ENCODE results near the gene ATF4. TPM values are rescaled to one million over a fixed set of nuclear protein-coding genes. Genes with fewer than 3 reads are reported as not detected.

ATF4 gene
- polyA plus RNA-seq, 3 donors = 454 to 688 (median 547) TPM

- 95 to 97% (median 96%) methylated on average over 70 of the region's 70 CpGs for WGBS, 3 donors
- no peak overlapping the region for H3K27ac ChIP-seq (ENCODE audit: low read depth, low read length)
These were observed 32.4 kb upstream of the ATF4 start for GRCh38 chr22:39487826-39488520.

- 92 to 95% (median 95%) methylated on average over 27 to 39 of the region's 39 CpGs for WGBS, 3 donors
These were observed 31.7 kb upstream of the ATF4 start for GRCh38 chr22:39488563-39489083.

GRCh38 chr22:39489094-39490068 is 31.0 kb upstream of the ATF4 start:
- WGBS, 3 donors = 77 to 83% (median 82%) methylated on average over 17 of the region's 17 CpGs
- no peak overlapping the region for H3K27ac ChIP-seq (ENCODE audit: low read depth, low read length)

More at GRCh38 chr22:39488563-39489083, 31.7 kb upstream of the ATF4 start:
- H3K27ac ChIP-seq (ENCODE audit: low read depth, low read length) = no peak overlapping the region

GRCh38 chr22:39490135-39490798 is 30.1 kb upstream of the ATF4 start:
- no peak overlapping the region for H3K27ac ChIP-seq (ENCODE audit: low read depth, low read length)
- 38 to 55% (median 45%) methylated on average over 13 of the region's 13 CpGs for WGBS, 3 donors

GRCh38 chr22:39490966-39491680 is 29.2 kb upstream of the ATF4 start:
- 74 to 84% (median 82%) methylated on average over 9 of the region's 9 CpGs for WGBS, 3 donors
- H3K27ac ChIP-seq (ENCODE audit: low read depth, low read length) = no peak overlapping the region

GRCh38 chr22:39491696-39492095 is 28.7 kb upstream of the ATF4 start:
- no peak overlapping the region for H3K27ac ChIP-seq (ENCODE audit: low read depth, low read length)
- WGBS, 3 donors = 83 to 90% (median 85%) methylated on average over 6 of the region's 6 CpGs

- 64 to 75% (median 66%) methylated on average over 3 of the region's 3 CpGs for WGBS, 3 donors
- H3K27ac ChIP-seq (ENCODE audit: low read depth, low read length) = no peak overlapping the region
These were observed 28.2 kb upstream of the ATF4 start for GRCh38 chr22:39492186-39492585.

GRCh38 chr22:39493759-39494158 is 26.6 kb upstream of the ATF4 start:
- H3K27ac ChIP-seq (ENCODE audit: low read depth, low read length) = no peak overlapping the region
- 51 to 69% (median 63%) methylated on average over 4 of the region's 4 CpGs for WGBS, 3 donors

GRCh38 chr22:39494471-39495120 is 25.8 kb upstream of the ATF4 start:
- H3K27ac ChIP-seq (ENCODE audit: low read depth, low read length) = no peak overlapping the region
- WGBS, 3 donors = 69 to 79% (median 76%) methylated on average over 10 of the region's 10 CpGs

- no peak overlapping the region for H3K27ac ChIP-seq (ENCODE audit: low read depth, low read length)
- 33 to 42% (median 40%) methylated on average over 13 of the region's 13 CpGs for WGBS, 3 donors
These were observed 24.1 kb upstream of the ATF4 start for GRCh38 chr22:39496131-39496838.

GRCh38 chr22:39497429-39497828 is 22.9 kb upstream of the ATF4 start:
- no peak overlapping the region for H3K27ac ChIP-seq (ENCODE audit: low read depth, low read length)
- WGBS, 3 donors = 72 to 81% (median 76%) methylated on average over 8 of the region's 8 CpGs

- WGBS, 3 donors = 50 to 55% (median 51%) methylated on average over 2 of the region's 2 CpGs
- no peak overlapping the region for H3K27ac ChIP-seq (ENCODE audit: low read depth, low read length)
These were observed 22.0 kb upstream of the ATF4 start for GRCh38 chr22:39498368-39498767.

- 47 to 60% (median 53%) methylated on average over 2 to 3 of the region's 3 CpGs for WGBS, 3 donors
- H3K27ac ChIP-seq (ENCODE audit: low read depth, low read length) = no peak overlapping the region
These were observed 21.6 kb upstream of the ATF4 start for GRCh38 chr22:39498802-39499201.

- H3K27ac ChIP-seq (ENCODE audit: low read depth, low read length) = no peak overlapping the region
- WGBS, 3 donors = 81 to 89% (median 83%) methylated on average over 6 of the region's 6 CpGs
These were observed 20.3 kb upstream of the ATF4 start for GRCh38 chr22:39500101-39500500.

- 16 to 35% (median 34%) methylated on average over 13 of the region's 13 CpGs for WGBS, 3 donors
- no peak overlapping the region for H3K27ac ChIP-seq (ENCODE audit: low read depth, low read length)
These were observed 18.7 kb upstream of the ATF4 start for GRCh38 chr22:39501644-39502108.

GRCh38 chr22:39502109-39502788 is 18.1 kb upstream of the ATF4 start, which contains the start of gene MIEF1:
Gene MIEF1 (plus strand): TSS chr22:39502290. CDS start chr22:39511295, 9,005 bp downstream.
- 0 to 1% (median 1%) methylated on average over 35 to 58 of the region's 58 CpGs for WGBS, 3 donors
- no peak within 1 kb of the TSS for H3K27ac ChIP-seq (ENCODE audit: low read depth, low read length)
